Parathyroid adenoma (tissue), 2 donors: ENCODE data around the gene PPP2R3B.

Source experiments
- H2AFZ ChIP-seq: fragments of 300-600 bp; sonication (generic); one replicate; pipeline ENCODE4 v1.7.0; 2017; ENCODE audit warnings: antibody characterized with exemption, mild to moderate bottlenecking
- H3K27ac ChIP-seq: fragments of 300-600 bp; sonication (generic); one replicate; pipeline ENCODE4 v1.7.0; 2017
- H3K27me3 ChIP-seq: fragments of 300-600 bp; sonication (generic); one replicate; pipeline ENCODE4 v1.7.0; 2017; ENCODE audit warnings: low read length; ENCODE audit not compliant: control insufficient read depth, insufficient read depth
- H3K36me3 ChIP-seq: fragments of 300-600 bp; sonication (generic); one replicate; pipeline ENCODE4 v1.7.0; 2017; ENCODE audit warnings: low read length; ENCODE audit not compliant: control insufficient read depth, insufficient read depth
- H3K4me1 ChIP-seq: fragments of 300-600 bp; sonication (generic); one replicate; pipeline ENCODE4 v1.7.0; 2017; ENCODE audit warnings: control low read depth
- H3K4me2 ChIP-seq: fragments of 300-600 bp; sonication (generic); one replicate; pipeline ENCODE4 v1.7.0; 2017; ENCODE audit warnings: low read length
- H3K4me3 ChIP-seq: fragments of 300-600 bp; sonication (generic); one replicate; pipeline ENCODE4 v1.7.0; 2017; ENCODE audit warnings: low read depth, low read length
- H3K79me2 ChIP-seq: fragments of 300-600 bp; sonication (generic); one replicate; pipeline ENCODE4 v1.7.0; 2017; ENCODE audit warnings: control low read depth
- H3K9ac ChIP-seq: fragments of 300-600 bp; sonication (generic); one replicate; pipeline ENCODE4 v1.7.0; 2017; ENCODE audit warnings: mild to moderate bottlenecking
- H3K9me3 ChIP-seq: fragments of 300-600 bp; sonication (generic); one replicate; pipeline ENCODE4 v1.7.0; 2017; ENCODE audit warnings: low read length; ENCODE audit not compliant: control insufficient read depth
- CTCF ChIP-seq: fragments of 300-600 bp; sonication (generic); IDR thresholded peaks from one replicate; pipeline ENCODE4 v1.7.0; 2017; ENCODE audit warnings: antibody characterized with exemption, mild to moderate bottlenecking
- donor health status: primary hyperparathyroidism.

PPP2R3B gene

GRCh38 chrX:314049-314448 is 72.7 kb downstream of the PPP2R3B start:
- no peaks in the 10 kb centered on the region for H3K36me3 ChIP-seq

GRCh38 chrX:313546-313945 is 73.2 kb downstream of the PPP2R3B start:
- no peaks in the 10 kb centered on the region for H3K9me3 ChIP-seq
- H3K79me2 ChIP-seq: no peaks in the 10 kb centered on the region
- no peak overlapping the region for H3K27ac ChIP-seq
- no peaks in the 10 kb centered on the region for H3K36me3 ChIP-seq
- H3K9ac ChIP-seq: no peak overlapping the region
- H3K4me1 ChIP-seq: no peaks in the 10 kb centered on the region
- TF ChIP-seq CTCF: no peak
- no peak overlapping the region for H2AFZ ChIP-seq
- H3K4me3 ChIP-seq: no peak overlapping the region
- no peaks in the 10 kb centered on the region for H3K27me3 ChIP-seq
- H3K4me2 ChIP-seq: no peak overlapping the region

More at GRCh38 chrX:314049-314448, 72.7 kb downstream of the PPP2R3B start:
- Histone ChIP-seq H3K79me2 (no peaks in the 10 kb centered on the region), H3K9ac (no peak overlapping the region), H3K27me3 (no peaks in the 10 kb centered on the region), H3K4me1 (no peaks in the 10 kb centered on the region), H3K4me3 (no peak overlapping the region), H3K27ac (no peak overlapping the region), H3K9me3 (no peaks in the 10 kb centered on the region), H2AFZ (no peak overlapping the region), H3K4me2 (no peak overlapping the region)
- no peak for TF ChIP-seq CTCF

GRCh38 chrX:312621-313331 is 73.9 kb downstream of the PPP2R3B start:
- no peak overlapping the region for H2AFZ ChIP-seq
- no peak overlapping the region for H3K4me3 ChIP-seq
- TF ChIP-seq CTCF: no peak
- H3K4me2 ChIP-seq: no peak overlapping the region
- no peaks in the 10 kb centered on the region for H3K27me3 ChIP-seq
- H3K79me2 ChIP-seq: no peaks in the 10 kb centered on the region
- no peaks in the 10 kb centered on the region for H3K4me1 ChIP-seq
- H3K9me3 ChIP-seq: no peaks in the 10 kb centered on the region
- no peaks in the 10 kb centered on the region for H3K36me3 ChIP-seq
- no peak overlapping the region for H3K27ac ChIP-seq
- H3K9ac ChIP-seq: no peak overlapping the region

- Histone ChIP-seq H3K9ac (no peak overlapping the region), H3K27ac (no peak overlapping the region), H3K4me1 (no peaks in the 10 kb centered on the region), H3K9me3 (no peaks in the 10 kb centered on the region), H3K4me2 (no peak overlapping the region), H2AFZ (no peak overlapping the region), H3K36me3 (no peaks in the 10 kb centered on the region), H3K4me3 (no peak overlapping the region), H3K79me2 (no peaks in the 10 kb centered on the region), H3K27me3 (no peaks in the 10 kb centered on the region)
- no peak for TF ChIP-seq CTCF
Measured at GRCh38 chrX:311156-312129, 75.3 kb downstream of the PPP2R3B start.
